T-cell (primary cell): ENCODE results near the gene PGP. TPM values are rescaled to one million over a fixed set of nuclear protein-coding genes. Genes with fewer than 3 reads are reported as not detected.

ENCODE experiments used
- ATAC-seq, 4 experiments: fragments of 200-7000 bp in 3 of 4; fragments of 150-1000 bp in 1 of 4; cut with Tn5 transposase; replicated peaks in 1 of 4; 1 replicate in 3 of 4; 2 replicates in 1 of 4; pipeline ENCODE4 v1.10.0; 2021; ENCODE audit warnings: moderate library complexity in 3 of 4, mild to moderate bottlenecking in 2 of 4, moderate number of reproducible peaks in 1 of 4
- CTCF ChIA-PET, 2 donors: fragments of 300-600 bp; sonication (Branson Sonifier 250); formaldehyde crosslinking; loops; one replicate each; lab custom pipeline; 2022; ENCODE audit warnings: antibody characterized with exemption in 2 of 2; lab: Charles Lee
- POLR2A ChIA-PET, 2 donors: fragments of 300-600 bp; sonication (Branson Sonifier 250); formaldehyde crosslinking; loops; one replicate each; lab custom pipeline; 2022; ENCODE audit warnings: antibody characterized with exemption in 2 of 2; lab: Charles Lee
- DNase-seq, 35 experiments: peaks; one replicate each; pipeline versions ENCODE4 v3.0.0 to v3.0.0-alpha.2; 2013 to 2023
- H3K27ac ChIP-seq: one replicate; pipeline ENCODE4 v1.5.1; 2013; ENCODE audit warnings: low read length
- H3K27me3 ChIP-seq, 2 experiments: replicated peaks in 1 of 2; 1 replicate in 1 of 2; 2 replicates in 1 of 2; pipeline versions ENCODE4 v1.6.1 to v1.7.0; 2013; ENCODE audit warnings: low read length in 1 of 2, mixed read lengths in 1 of 2; ENCODE audit not compliant: control insufficient read depth in 2 of 2, insufficient read depth in 2 of 2; ENCODE audit errors: extremely low read depth in 1 of 2
- H3K36me3 ChIP-seq, 2 donors: 1 replicate in 1 of 2; 2 replicates in 1 of 2; pipeline versions ENCODE4 v1.6.1 to v1.7.0; 2013; ENCODE audit warnings: low read length in 1 of 2; ENCODE audit not compliant: control insufficient read depth in 2 of 2, insufficient read depth in 1 of 2; ENCODE audit errors: extremely low read depth in 1 of 2
- H3K4me1 ChIP-seq, 2 experiments: 1 replicate in 1 of 2; 2 replicates in 1 of 2; pipeline versions ENCODE4 v1.6.1 to v1.7.0; 2013; ENCODE audit warnings: low read length in 2 of 2, mixed read lengths in 1 of 2; ENCODE audit not compliant: insufficient read depth in 2 of 2, control insufficient read depth in 1 of 2; ENCODE audit errors: extremely low read depth in 1 of 2
- H3K4me3 ChIP-seq, 2 donors: 1 replicate in 1 of 2; 2 replicates in 1 of 2; pipeline versions ENCODE4 v1.5.1 to v1.7.0; 2013; ENCODE audit warnings: mild to moderate bottlenecking in 2 of 2, low read length in 1 of 2, moderate library complexity in 1 of 2; ENCODE audit not compliant: control insufficient read depth in 1 of 2; ENCODE audit errors: extremely low read depth in 1 of 2
- H3K9me3 ChIP-seq: 2 replicates; pipeline ENCODE4 v1.7.0; 2013
- H3K27ac Mint-ChIP-seq, 2 donors: one replicate each; pipeline ENCODE4 v1.8.0; 2020 to 2021; ENCODE audit warnings: mild to moderate bottlenecking in 2 of 2, mixed read lengths in 2 of 2
- H3K27me3 Mint-ChIP-seq, 2 donors: one replicate each; pipeline ENCODE4 v1.8.0; 2021 to 2022; ENCODE audit warnings: mixed read lengths in 2 of 2
- H3K36me3 Mint-ChIP-seq: one replicate; pipeline ENCODE4 v1.8.0; 2021; ENCODE audit warnings: mixed read lengths
- H3K4me1 Mint-ChIP-seq, 3 donors: one replicate each; pipeline ENCODE4 v1.8.0; 2020 to 2022; ENCODE audit warnings: mixed read lengths in 3 of 3, mild to moderate bottlenecking in 1 of 3
- H3K4me3 Mint-ChIP-seq, 3 donors: one replicate each; pipeline ENCODE4 v1.8.0; 2020 to 2022; ENCODE audit warnings: mild to moderate bottlenecking in 3 of 3, mixed read lengths in 3 of 3, moderate library complexity in 3 of 3
- H3K9me3 Mint-ChIP-seq, 3 donors: one replicate each; pipeline ENCODE4 v1.8.0; 2020 to 2022; ENCODE audit warnings: mixed read lengths in 3 of 3
- WGBS: methylation state at CpG from one replicate; pipeline ENCODE4 v1.1.5; 2013; ENCODE audit warnings: missing lambda C conversion rate; ENCODE audit not compliant: insufficient coverage; 5-methylcytosine and 5-hydroxymethylcytosine counted together
- total RNA-seq, 35 experiments: library from RNA in 6 of 35; stranded (reverse) in 6 of 35; fragments of 120-200 nt in 1 of 35; gene quantifications; one replicate each; pipeline versions ENCODE4 v1.2.1 to v1.2.4 and lab custom pipeline; 2013 to 2026

The PGP gene
- total RNA-seq, 5 donors from 2014 or later (not counting 1 experiment from before 2014, with no cell fraction given) = 12.7 to 23.1 (median 20.4) TPM

- Mint-ChIP-seq H3K4me3 (peak within 1 kb of the TSS; percentile 41 to 72 (median 53)), H3K9me3 (no peaks in the 10 kb centered on the region), H3K4me1 (peaks cover 0 to 8% (median 4%) of the 10 kb centered on the region in 3 donors), H3K36me3 (no peaks in the 10 kb centered on the region), H3K27me3 (peaks cover 11 to 35% of the 10 kb centered on the region in 2 donors), H3K27ac (no peak within 1 kb of the TSS)
- Histone ChIP-seq H3K27ac (no peak within 1 kb of the TSS), H3K9me3 (no peaks in the 10 kb centered on the region), H3K4me1 (peaks cover 0 to 18% of the 10 kb centered on the region in 2 experiments), H3K4me3 (peak within 1 kb of the TSS in 1 of 2 donors; percentile 44), H3K36me3 (no peaks in the 10 kb centered on the region), H3K27me3 (peaks cover 3 to 58% of the 10 kb centered on the region in 2 experiments)
- POLR2A ChIA-PET = interaction anchor here in 1 of 2 donors (0.6 kb wide), 1 partner anchor 220 kb away, joined by 3 read pairs; no protein-coding TSS in a partner anchor
- ATAC-seq = peak; percentile 35 to 44 (median 42)
- CTCF ChIA-PET = no interaction called here
- WGBS = 1% methylated on average over 91 of the region's 129 CpGs
- peak in 2 of 35 experiments; percentile 20 to 47 for DNase-seq
Observed at GRCh38 chr16:2196162-2196980, 18.3 kb downstream of the PGP start, which contains the start of gene CASKIN1. CASKIN1 (minus strand) TSS chr16:2196605; CDS start chr16:2196432, 173 bp downstream.

- ATAC-seq (peak; percentile 13 to 39 (median 29)), DNase-seq (peak in 2 of 35 experiments; percentile 12 to 19)
- CTCF ChIA-PET = interaction anchor here in 1 of 2 donors (0.5 to 1.1 kb wide), 2 partner anchors 59 to 306 kb away, joined by 5 to 7 read pairs; no protein-coding TSS in a partner anchor
- H3K9me3 Mint-ChIP-seq = no peaks in the 10 kb centered on the region
- peaks cover 0 to 8% (median 4%) of the 10 kb centered on the region in 3 donors for H3K4me1 Mint-ChIP-seq
- Histone ChIP-seq H3K4me3 (peak overlapping the region in 1 of 2 donors; percentile 29), H3K4me1 (peaks cover 0 to 18% of the 10 kb centered on the region in 2 experiments), H3K36me3 (no peaks in the 10 kb centered on the region), H3K27ac (no peak overlapping the region), H3K27me3 (peaks cover 3 to 58% of the 10 kb centered on the region in 2 experiments), H3K9me3 (no peaks in the 10 kb centered on the region)
- WGBS = 3% methylated on average over 36 of the region's 49 CpGs
- H3K27ac Mint-ChIP-seq = no peak overlapping the region
- H3K4me3 Mint-ChIP-seq = peak overlapping the region in 2 of 3 donors; percentile 37 to 61
- POLR2A ChIA-PET = interaction anchor here (0.6 to 1.1 kb wide), 2 partner anchors 221 to 306 kb away, joined by 3 read pairs; no protein-coding TSS in a partner anchor
- H3K27me3 Mint-ChIP-seq = peaks cover 11 to 35% of the 10 kb centered on the region in 2 donors
- H3K36me3 Mint-ChIP-seq = no peaks in the 10 kb centered on the region
Observed at GRCh38 chr16:2195322-2196161, 19.1 kb downstream of the PGP start.

GRCh38 chr16:2194852-2195321, 19.8 kb downstream of the PGP start:
- H3K4me3 Mint-ChIP-seq = peak overlapping the region; percentile 7 to 61 (median 43)
- no peaks in the 10 kb centered on the region for H3K36me3 Mint-ChIP-seq
- ATAC-seq (peak; percentile 69 to 80 (median 78)), DNase-seq (peak in 30 of 35 experiments; percentile 16 to 78 (median 42))
- POLR2A ChIA-PET = interaction anchor here in 1 of 2 donors (1.1 kb wide), 1 partner anchor 306 kb away, joined by 3 read pairs; no protein-coding TSS in a partner anchor
- H3K9me3 ChIP-seq = no peaks in the 10 kb centered on the region
- H3K27ac ChIP-seq = no peak overlapping the region
- H3K4me3 ChIP-seq = no peak overlapping the region
- peaks cover 11 to 29% of the 10 kb centered on the region in 2 donors for H3K27me3 Mint-ChIP-seq
- peaks cover 0 to 8% (median 4%) of the 10 kb centered on the region in 3 donors for H3K4me1 Mint-ChIP-seq
- H3K27me3 ChIP-seq = peaks cover 3 to 56% of the 10 kb centered on the region in 2 experiments
- no peaks in the 10 kb centered on the region for H3K9me3 Mint-ChIP-seq
- H3K36me3 ChIP-seq = no peaks in the 10 kb centered on the region
- CTCF ChIA-PET = interaction anchor here in 1 of 2 donors (0.5 to 1.1 kb wide), 3 partner anchors 60 to 306 kb away, joined by 3 to 7 read pairs (median 5); no protein-coding TSS in a partner anchor
- 40% methylated on average over 5 of the region's 10 CpGs for WGBS
- H3K27ac Mint-ChIP-seq = no peak overlapping the region
- peaks cover 0 to 18% of the 10 kb centered on the region in 2 experiments for H3K4me1 ChIP-seq

GRCh38 chr16:2194166-2194834, 20.3 kb downstream of the PGP start:
- H3K9me3 ChIP-seq = no peaks in the 10 kb centered on the region
- peaks cover 11 to 29% of the 10 kb centered on the region in 2 donors for H3K27me3 Mint-ChIP-seq
- no peak overlapping the region for H3K27ac Mint-ChIP-seq
- POLR2A ChIA-PET = interaction anchor here in 1 of 2 donors (1.1 kb wide), 1 partner anchor 307 kb away, joined by 3 read pairs; no protein-coding TSS in a partner anchor
- ATAC-seq = peak in 1 of 4 experiments; percentile 11
- no peaks in the 10 kb centered on the region for H3K9me3 Mint-ChIP-seq
- CTCF ChIA-PET = interaction anchor here in 1 of 2 donors (0.9 to 1.1 kb wide), 2 partner anchors 64 to 307 kb away, joined by 3 to 5 read pairs; no protein-coding TSS in a partner anchor
- no peaks in the 10 kb centered on the region for H3K36me3 ChIP-seq
- peaks cover 0 to 18% of the 10 kb centered on the region in 2 experiments for H3K4me1 ChIP-seq
- H3K4me3 Mint-ChIP-seq = peak overlapping the region in 1 of 3 donors; percentile 61
- H3K4me3 ChIP-seq = no peak overlapping the region
- peak in 1 of 35 experiments; percentile 22 for DNase-seq
- no peaks in the 10 kb centered on the region for H3K36me3 Mint-ChIP-seq
- WGBS = 54% methylated on average over 4 of the region's 16 CpGs
- peaks cover 0 to 8% (median 4%) of the 10 kb centered on the region in 3 donors for H3K4me1 Mint-ChIP-seq
- peaks cover 3 to 50% of the 10 kb centered on the region in 2 experiments for H3K27me3 ChIP-seq
- H3K27ac ChIP-seq = no peak overlapping the region

GRCh38 chr16:2191446-2191706, 23.3 kb downstream of the PGP start:
- Mint-ChIP-seq H3K4me3 (no peak overlapping the region), H3K36me3 (no peaks in the 10 kb centered on the region), H3K9me3 (no peaks in the 10 kb centered on the region), H3K27me3 (peaks cover 5 to 9% of the 10 kb centered on the region in 2 donors), H3K27ac (no peak overlapping the region), H3K4me1 (peaks cover 0 to 8% (median 4%) of the 10 kb centered on the region in 3 donors)
- no peak overlapping the region for H3K4me3 ChIP-seq
- no peak for ATAC-seq
- peaks cover 0 to 12% of the 10 kb centered on the region in 2 experiments for H3K4me1 ChIP-seq
- H3K27ac ChIP-seq = no peak overlapping the region
- ChIA-PET POLR2A (no interaction called here), CTCF (no interaction called here)
- no peaks in the 10 kb centered on the region for H3K9me3 ChIP-seq
- H3K27me3 ChIP-seq = peaks cover 0 to 31% of the 10 kb centered on the region in 2 experiments
- DNase-seq = no peak
- WGBS = 87% methylated on average over 11 of the region's 11 CpGs
- H3K36me3 ChIP-seq = no peaks in the 10 kb centered on the region
